HepG2 (cell line): ENCODE results near the gene DIPK1B. TPM values are rescaled to one million over a fixed set of nuclear protein-coding genes. Genes with fewer than 3 reads are reported as not detected.

Experiments used
- ARID4A ChIP-seq: sonication (generic); formaldehyde crosslinking; IDR thresholded peaks from 2 replicates; pipeline ENCODE4 v1.5.0; 2020; ENCODE audit warnings: mild to moderate bottlenecking, missing genetic modification reagents, borderline replicate concordance
- ATF7 ChIP-seq, 2 experiments: fragments of 450-650 bp in 1 of 2; sonication (generic) in 1 of 2; formaldehyde crosslinking in 1 of 2; IDR thresholded peaks; 2 replicates each; pipeline versions ENCODE4 v1.4.0 to v1.6.1; 2016 to 2020; ENCODE audit warnings: antibody characterized with exemption in 1 of 2, mild to moderate bottlenecking in 1 of 2, missing genetic modification reagents in 1 of 2
- CSRNP1 ChIP-seq: sonication (generic); formaldehyde crosslinking; IDR thresholded peaks from 2 replicates; pipeline ENCODE4 v1.8.1; 2023; ENCODE audit warnings: mild to moderate bottlenecking, missing genetic modification reagents
- E2F5 ChIP-seq: sonication (generic); formaldehyde crosslinking; conservative IDR thresholded peaks from 2 replicates; pipeline ENCODE4 v1.4.0; 2020; ENCODE audit warnings: missing genetic modification reagents
- GATA4 ChIP-seq: sonication (generic); IDR thresholded peaks from 2 replicates; pipeline ENCODE4 v1.6.1; 2016; ENCODE audit warnings: antibody characterized with exemption, low read depth, borderline replicate concordance
- KAT7 ChIP-seq: IDR thresholded peaks from 2 replicates; pipeline ENCODE4 v1.6.1; 2018; ENCODE audit warnings: borderline replicate concordance, missing compliant biosample characterization
- KLF16 ChIP-seq, 2 experiments: sonication (generic) in 1 of 2; formaldehyde crosslinking in 1 of 2; IDR thresholded peaks; 2 replicates each; pipeline versions ENCODE4 v1.6.1 to v1.8.0; 2016 to 2023; ENCODE audit warnings: missing genetic modification reagents in 2 of 2, missing compliant biosample characterization in 1 of 2
- PATZ1 ChIP-seq: sonication (generic); formaldehyde crosslinking; IDR thresholded peaks from 2 replicates; pipeline ENCODE4 v1.4.0; 2020; ENCODE audit warnings: missing genetic modification reagents
- PHF21A ChIP-seq: sonication (generic); formaldehyde crosslinking; IDR thresholded peaks from 2 replicates; pipeline ENCODE4 v1.5.0; 2020; ENCODE audit warnings: mild to moderate bottlenecking, missing genetic modification reagents
- SOX13 ChIP-seq, 3 experiments: fragments of 450-650 bp in 1 of 3; sonication (generic) in 1 of 3; formaldehyde crosslinking in 1 of 3; IDR thresholded peaks in 2 of 3; conservative IDR thresholded peaks in 1 of 3; 2 replicates each; pipeline versions ENCODE4 v1.5.0 to v1.6.1; 2016 to 2020; ENCODE audit warnings: antibody characterized with exemption in 1 of 3, mild to moderate bottlenecking in 1 of 3, missing compliant biosample characterization in 1 of 3, missing genetic modification reagents in 1 of 3, moderate library complexity in 1 of 3
- SPEN ChIP-seq: sonication (generic); formaldehyde crosslinking; IDR thresholded peaks from 2 replicates; pipeline ENCODE4 v1.5.1; 2020; ENCODE audit warnings: low read depth, mild to moderate bottlenecking, missing genetic modification reagents
- TFE3 ChIP-seq: IDR thresholded peaks from 2 replicates; pipeline ENCODE4 v1.6.1; 2016
- ZNF598 ChIP-seq: sonication (generic); formaldehyde crosslinking; IDR thresholded peaks from 2 replicates; pipeline ENCODE4 v1.5.1; 2020; ENCODE audit warnings: mild to moderate bottlenecking, missing genetic modification reagents, borderline replicate concordance
- polyA plus RNA-seq, 8 experiments: library from polyadenylated mRNA; depleted of rRNA in 3 of 8; stranded (reverse) in 7 of 8; unstranded in 1 of 8; fragments of >200 nt; fragmentation: Illumina TruSeq in 4 of 8; extraction: Trizol in 4 of 8; gene quantifications; 2 replicates each; pipeline versions ENCODE4 v1.2.1 to v1.2.3, GENCODE V29; 2011 to 2016; ENCODE audit warnings: low read depth in 4 of 8, missing spikeins in 1 of 8, mixed read lengths in 1 of 8; ENCODE audit not compliant: insufficient read depth in 1 of 8
- total RNA-seq, 5 experiments: library from RNA; depleted of rRNA; stranded (reverse); fragments of >200 nt; fragmentation: Illumina TruSeq; extraction: Trizol; gene quantifications; 2 replicates each; pipeline ENCODE4 v1.2.3, GENCODE V29; 2016; ENCODE audit warnings: low read depth in 1 of 5

The DIPK1B gene
- total and polyA plus RNA-seq, 2 of the 13 experiments (the other 11 are each of a cell fraction or from before 2014, with no cell fraction given): 0.18 to 3.9 TPM

- TF ChIP-seq ARID4A (0 out of 2 replicates have a peak, but pooled peaks have one; percentile 12), SPEN (CRISPR knock-in tag) (0 out of 2 replicates have a peak, but pooled peaks have one; percentile 19), PHF21A (CRISPR knock-in tag) (0 out of 2 replicates have a peak, but pooled peaks have one; percentile 4), KLF16 (CRISPR knock-in tag; IDR thresholded peaks at IDR 0.05) (no peak), GATA4 (no peak), TFE3 (0 out of 2 replicates have a peak, but pooled peaks have one; percentile 16), PATZ1 (CRISPR knock-in tag) (peak; percentile 30; the same call in 1 of the 2 replicates), SOX13 (IDR thresholded peaks at IDR 0.05) (no peak), SOX13 (CRISPR knock-in tag; conservative IDR thresholded peaks at IDR 0.05 in 1 of 2, IDR thresholded peaks at IDR 0.05 in 1 of 2) (0 out of 4 replicates have a peak, but pooled peaks of 1 of the 2 experiments have one; percentile 8), E2F5 (CRISPR knock-in tag) (no peak), KAT7 (no peak), ATF7 (IDR thresholded peaks at IDR 0.05) (peak; percentile 72), ATF7 (CRISPR knock-in tag; IDR thresholded peaks at IDR 0.05) (no peak), ZNF598 (CRISPR knock-in tag) (peak; percentile 79; the same call in 1 of the 2 replicates), CSRNP1 (CRISPR knock-in tag) (no peak)
These were observed 52.0 kb downstream of the DIPK1B start, which contains the start of gene LCN15 (continued) for GRCh38 chr9:136764301-136764891.
